Brain microvascular endothelial cell (primary cell): ENCODE results near the gene NPAS2.

Source experiments
- DNase-seq: peaks from one replicate; pipeline ENCODE4 v3.0.0-alpha.2; 2020
- H3K27ac ChIP-seq: fragments of 250-450 bp; sonication (Bioruptor Pico); 2 replicates; pipeline ENCODE4 v1.5.1; 2020; ENCODE audit warnings: mild to moderate bottlenecking, moderate library complexity
- H3K27me3 ChIP-seq: fragments of 250-450 bp; sonication (Bioruptor Pico); replicated peaks from 2 replicates; pipeline ENCODE4 v1.5.1; 2020; ENCODE audit warnings: mild to moderate bottlenecking
- H3K36me3 ChIP-seq: fragments of 250-450 bp; sonication (Bioruptor Pico); replicated peaks from 2 replicates; pipeline ENCODE4 v1.5.1; 2020; ENCODE audit warnings: mild to moderate bottlenecking
- H3K4me3 ChIP-seq: 2 replicates; pipeline ENCODE4 v1.5.1; 2011; ENCODE audit warnings: low read depth, mild to moderate bottlenecking, control low read depth, low read length, moderate library complexity
- CTCF ChIP-seq: IDR thresholded peaks from 2 replicates; pipeline ENCODE4 v1.5.1; 2011; ENCODE audit warnings: low read depth, mild to moderate bottlenecking, moderate library complexity, low read length, control low read depth, inconsistent platforms; ENCODE audit errors: missing control alignments
- in situ Hi-C: cut with HindIII; loops from 2 replicates; pipeline ENCODE4 v1.10.0; 2017; ENCODE audit warnings: low sequenced_read_pairs, low pct_ligation_motif_present

NPAS2 gene

GRCh38 chr2:100819370-100820272 lies at the start of gene NPAS2:
Gene NPAS2, plus strand, starts transcription at chr2:100820139. Its CDS starts 84,616 bp downstream, at chr2:100904755.
- no peaks in the 10 kb centered on the region for H3K27me3 ChIP-seq
- in situ Hi-C loops = no loop called here
- DNase-seq = no peak
- TF ChIP-seq CTCF = no peak
- no peaks in the 10 kb centered on the region for H3K36me3 ChIP-seq
- peak within 1 kb of the TSS; percentile 89 for H3K4me3 ChIP-seq
- peak within 1 kb of the TSS; percentile 92 for H3K27ac ChIP-seq

DNA sequence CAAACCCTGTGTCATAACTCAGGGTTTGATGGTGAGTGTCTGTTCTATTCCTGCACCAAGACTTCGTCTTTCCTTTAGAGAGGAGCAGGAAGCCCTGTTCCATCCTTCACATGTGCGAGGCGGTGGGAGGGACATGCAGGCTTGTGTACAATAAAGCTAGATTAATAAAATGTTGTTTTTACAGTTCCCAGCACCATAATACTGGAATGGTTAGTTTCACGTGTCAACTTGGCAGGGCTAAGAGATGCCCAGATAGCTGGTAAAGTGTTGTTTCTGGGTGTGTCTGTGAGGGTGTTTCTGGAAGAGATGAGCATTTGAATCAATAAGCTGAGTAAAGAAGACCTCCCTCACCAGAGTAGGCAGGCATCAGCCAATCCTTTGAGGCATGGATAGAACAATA lies 48.8 kb upstream of the NPAS2 start:
- no peak for TF ChIP-seq CTCF
- in situ Hi-C loops = no loop called here
- no peak for DNase-seq
- Histone ChIP-seq H3K27me3 (no peaks in the 10 kb centered on the region), H3K36me3 (no peaks in the 10 kb centered on the region), H3K4me3 (no peak overlapping the region), H3K27ac (no peak overlapping the region)

DNA sequence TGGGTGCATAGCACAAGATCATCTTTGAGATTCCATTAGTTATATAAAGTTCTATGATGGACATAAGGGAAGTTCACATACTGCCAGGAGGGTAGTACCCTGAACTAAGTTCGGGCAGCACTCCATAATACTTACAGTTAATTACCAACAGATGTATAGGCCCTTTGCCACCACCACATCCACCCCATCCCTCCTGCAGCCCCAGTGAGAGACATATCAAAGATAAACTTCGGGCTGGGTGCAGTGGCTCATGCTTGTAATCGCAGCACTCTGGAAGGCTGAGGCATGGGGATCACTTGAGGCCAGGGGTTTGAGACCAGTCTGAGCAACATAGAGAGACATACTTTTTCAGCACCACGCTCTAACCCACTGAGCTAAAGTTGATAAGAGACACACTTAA lies 46.4 kb upstream of the NPAS2 start:
- DNase-seq = no peak
- H3K4me3 ChIP-seq = no peak overlapping the region
- H3K36me3 ChIP-seq = no peaks in the 10 kb centered on the region
- in situ Hi-C loops = no loop called here
- no peak overlapping the region for H3K27ac ChIP-seq
- TF ChIP-seq CTCF = no peak
- no peaks in the 10 kb centered on the region for H3K27me3 ChIP-seq

- no peak for TF ChIP-seq CTCF
- in situ Hi-C loops = no loop called here
- no peaks in the 10 kb centered on the region for H3K36me3 ChIP-seq
- no peak overlapping the region for H3K4me3 ChIP-seq
- no peak for DNase-seq
- H3K27me3 ChIP-seq = no peaks in the 10 kb centered on the region
- H3K27ac ChIP-seq = no peak overlapping the region
These were observed 43.5 kb upstream of the NPAS2 start for GRCh38 chr2:100776445-100776844.

DNA sequence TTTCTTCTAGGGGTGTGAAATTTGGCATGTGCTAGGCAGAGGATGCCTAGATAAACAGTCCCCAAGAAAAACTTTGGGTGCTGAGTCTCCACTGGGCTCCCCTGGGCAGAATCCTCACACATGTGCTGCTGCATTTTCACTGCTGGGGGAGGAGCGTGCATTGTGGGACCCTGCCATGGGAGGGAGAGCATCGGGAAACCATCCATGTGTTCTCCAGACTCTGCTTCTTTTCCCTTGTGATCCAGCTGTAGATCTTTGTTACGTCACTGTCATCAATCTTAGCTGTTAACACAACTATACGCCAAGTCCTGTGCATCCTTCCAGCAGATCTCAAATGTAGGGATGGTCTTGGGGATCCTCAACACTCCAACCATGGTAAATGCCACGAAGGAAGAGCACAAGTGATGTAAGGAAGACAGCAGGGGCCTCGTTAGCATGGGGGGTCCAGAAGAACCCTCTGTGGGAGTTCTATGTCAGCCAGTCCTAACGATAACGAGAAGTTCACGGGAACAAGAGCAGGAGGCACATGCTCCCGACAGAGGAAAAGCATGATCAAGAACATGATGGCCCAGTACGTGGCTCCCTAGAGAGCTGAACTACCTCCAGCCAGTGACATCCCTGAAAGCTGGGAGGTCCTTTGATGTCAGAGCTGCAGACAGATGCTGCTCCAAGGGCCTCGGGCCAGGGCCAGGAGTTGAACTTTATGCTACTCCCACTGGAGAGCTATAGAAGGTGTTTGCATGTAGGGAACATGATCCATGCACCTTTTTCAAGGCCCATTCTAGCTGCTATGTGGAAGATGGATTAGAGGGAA lies 41.1 kb upstream of the NPAS2 start:
- DNase-seq = no peak
- in situ Hi-C loops = no loop called here
- no peaks in the 10 kb centered on the region for H3K27me3 ChIP-seq
- no peak overlapping the region for H3K27ac ChIP-seq
- no peaks in the 10 kb centered on the region for H3K36me3 ChIP-seq
- no peak overlapping the region for H3K4me3 ChIP-seq
- no peak for TF ChIP-seq CTCF
